NCI-H2196 (cell line): Measurements from ENCODE around the gene USH1G.
"Not testable (repeated sequence)": the region's sequence is repeated elsewhere in the genome, so short reads cannot be mapped to it uniquely, and the experiment has no call there.

ENCODE experiments used
- DNase-seq: peaks from one replicate; lab custom pipeline; 2025; ENCODE audit not compliant: unreplicated experiment; lab: John Stamatoyannopoulos, UW

Gene USH1G

GRCh38 chr17:74922694-74923537, at the start of gene USH1G:
Gene USH1G (minus strand): TSS chr17:74923255. CDS start chr17:74923073, 182 bp downstream.
- DNase-seq, result peak; percentile 28

DNA sequence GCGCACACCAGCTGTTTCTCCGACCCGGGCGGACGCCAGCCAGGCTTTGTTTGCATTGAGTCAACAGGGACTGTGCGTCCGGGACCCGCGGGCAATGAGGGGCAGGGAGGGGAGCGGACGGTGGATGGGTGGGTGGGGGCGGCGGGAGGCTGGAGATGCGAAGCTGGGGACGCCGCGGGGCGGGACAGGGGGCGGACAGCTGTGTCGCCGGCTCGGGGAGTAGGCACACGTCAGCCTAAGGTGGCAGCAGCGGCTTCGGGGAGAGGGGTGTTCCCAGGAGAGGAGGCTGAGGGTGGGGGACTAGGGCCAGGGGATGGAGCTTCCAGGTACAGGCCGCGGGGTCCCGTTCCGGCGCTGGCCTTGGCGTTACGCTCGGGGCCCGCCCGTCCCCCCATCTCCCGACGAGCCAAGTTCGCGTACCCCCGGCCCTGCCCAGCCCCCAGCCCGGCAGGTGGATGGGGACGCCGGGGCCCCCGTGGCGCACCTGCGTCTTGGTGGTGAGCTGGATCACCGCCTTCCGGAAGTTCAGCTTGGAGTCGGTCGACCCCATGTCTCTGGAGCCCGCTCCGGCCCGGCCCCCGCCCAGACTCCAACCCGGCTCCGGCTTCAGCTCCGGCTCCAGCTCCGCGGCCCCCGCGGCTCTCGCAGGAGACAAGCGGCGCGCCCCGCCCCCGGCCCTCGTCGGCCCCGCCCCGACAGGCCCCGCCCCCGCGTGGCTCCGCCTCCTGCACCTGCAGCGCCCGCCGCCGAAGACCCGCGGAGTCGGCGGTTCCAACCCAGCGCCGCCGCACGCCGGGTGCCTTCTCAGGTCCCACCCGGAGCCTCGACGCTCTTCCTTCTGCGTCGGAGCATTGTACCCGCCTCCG, 49.3 kb upstream of the USH1G start, which contains the start of gene HID1:
TSS of gene HID1 (minus strand) at position 653 of the 866 bp plus-strand sequence. CDS start at position 550, 103 bp downstream.
- DNase-seq, result peak; percentile 77

- DNase-seq, result no peak
These were observed 48.7 kb upstream of the USH1G start for GRCh38 chr17:74971842-74972106.

DNA sequence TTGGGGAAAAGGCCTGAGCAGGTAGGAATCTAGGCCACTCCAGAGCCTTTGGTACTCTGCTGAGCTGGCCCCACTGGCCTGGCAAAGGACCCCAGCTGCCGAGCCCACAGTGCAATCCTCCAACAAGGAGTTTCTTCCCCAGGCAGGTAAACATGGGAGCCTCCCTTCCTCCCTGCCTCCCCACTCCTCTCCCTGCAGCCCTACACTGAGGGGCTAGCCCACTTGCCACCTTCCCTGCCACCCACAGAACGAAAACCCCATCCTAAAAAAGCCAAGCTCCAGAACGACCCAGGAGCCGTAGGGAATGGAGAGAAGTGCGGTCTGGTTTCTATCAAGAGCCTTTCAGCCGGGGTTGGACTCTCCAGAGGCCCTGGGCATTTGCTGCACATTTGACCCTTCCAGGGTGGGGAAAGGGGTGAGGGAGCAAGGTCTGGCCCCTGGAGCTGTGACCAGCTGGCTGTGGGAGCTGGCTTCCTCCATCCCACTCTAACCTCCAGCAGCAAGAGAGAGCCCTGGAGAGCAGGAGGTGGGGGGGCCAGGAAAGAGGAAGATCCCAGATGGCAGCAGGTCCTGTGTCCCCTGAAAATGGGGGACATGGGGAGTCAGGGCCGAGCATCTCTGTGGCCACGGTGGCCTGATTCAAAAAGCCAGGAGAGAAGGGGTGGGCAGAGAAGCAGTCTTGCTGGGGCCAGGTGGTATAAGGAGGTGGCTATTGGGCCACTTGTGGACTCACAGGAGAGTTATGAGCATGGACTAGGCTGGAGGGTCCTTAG, 48.2 kb upstream of the USH1G start:
- no peak for DNase-seq

- DNase-seq, result no peak
These were observed 47.3 kb upstream of the USH1G start for GRCh38 chr17:74970395-74970794.

- not testable (repeated sequence) for DNase-seq
These were observed 46.4 kb upstream of the USH1G start for GRCh38 chr17:74969501-74969900.

DNA sequence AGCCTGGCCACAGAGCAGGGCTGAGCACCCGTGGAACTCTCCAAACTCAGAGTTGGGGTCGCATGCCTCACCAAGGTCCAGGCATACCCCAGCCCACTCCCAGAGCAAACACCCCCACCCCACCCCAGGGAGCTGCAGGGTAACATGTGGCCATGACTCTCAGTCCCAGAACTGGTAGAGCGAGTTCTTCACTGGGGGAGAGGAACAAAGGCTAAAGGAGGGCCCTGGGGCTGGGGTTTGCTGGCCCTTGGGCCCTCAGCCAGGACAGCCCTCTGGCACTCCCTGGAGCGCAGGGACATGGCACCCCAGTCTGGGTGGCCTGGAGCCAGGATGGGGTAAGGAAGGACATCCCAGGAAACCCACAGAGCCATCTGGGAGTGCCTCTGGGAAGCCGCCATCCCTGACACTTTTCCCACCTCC, 45.3 kb upstream of the USH1G start:
- DNase-seq, result peak; percentile 48

- DNase-seq, result no peak
These were observed 42.0 kb upstream of the USH1G start for GRCh38 chr17:74964988-74965622.

- DNase-seq, result no peak
These were observed 41.2 kb upstream of the USH1G start for GRCh38 chr17:74964246-74964761.

GRCh38 chr17:74963656-74964055, 40.6 kb upstream of the USH1G start:
- no peak for DNase-seq

GRCh38 chr17:74962622-74963394, 39.8 kb upstream of the USH1G start:
- no peak for DNase-seq

- DNase-seq, result peak; percentile 90
These were observed 38.7 kb upstream of the USH1G start for GRCh38 chr17:74961657-74962350.

GRCh38 chr17:74960570-74961342, 37.7 kb upstream of the USH1G start:
- DNase-seq, result no peak

DNA sequence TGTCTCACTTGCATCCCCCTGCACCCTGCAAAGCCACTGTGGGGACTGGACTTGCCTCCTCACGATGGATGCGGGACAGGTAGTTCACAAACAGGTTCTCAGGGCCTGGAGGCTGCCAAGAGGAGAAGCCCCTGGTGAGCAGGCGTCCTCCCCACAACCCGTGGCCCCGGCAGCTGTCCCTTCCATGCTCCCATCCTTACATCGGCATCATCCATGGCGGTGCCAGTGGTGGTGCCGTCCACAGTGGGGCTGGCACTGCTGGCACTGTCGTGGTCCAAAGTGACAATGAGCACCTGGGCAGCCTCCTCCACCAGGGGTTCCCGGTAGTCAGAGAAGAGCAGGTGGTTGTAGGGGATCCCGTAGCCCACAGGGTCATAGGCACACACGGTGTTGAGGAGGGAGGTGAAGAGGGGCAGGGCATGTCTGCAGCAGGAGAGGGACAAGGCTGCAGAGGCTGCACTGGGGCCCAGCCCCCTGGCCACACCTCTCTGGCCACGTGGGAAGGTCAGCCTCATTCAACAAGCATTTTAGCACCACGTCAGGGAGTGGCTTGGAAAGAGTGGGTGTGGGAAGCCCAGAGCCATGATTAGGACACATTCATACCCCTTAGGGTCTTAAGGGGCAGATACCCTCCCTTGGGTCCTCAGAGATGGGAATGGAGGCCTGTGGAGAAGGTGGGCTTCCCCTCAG, 36.9 kb upstream of the USH1G start:
- no peak for DNase-seq

- DNase-seq, result peak; percentile 75
These were observed 35.1 kb upstream of the USH1G start for GRCh38 chr17:74957935-74958740.

DNA sequence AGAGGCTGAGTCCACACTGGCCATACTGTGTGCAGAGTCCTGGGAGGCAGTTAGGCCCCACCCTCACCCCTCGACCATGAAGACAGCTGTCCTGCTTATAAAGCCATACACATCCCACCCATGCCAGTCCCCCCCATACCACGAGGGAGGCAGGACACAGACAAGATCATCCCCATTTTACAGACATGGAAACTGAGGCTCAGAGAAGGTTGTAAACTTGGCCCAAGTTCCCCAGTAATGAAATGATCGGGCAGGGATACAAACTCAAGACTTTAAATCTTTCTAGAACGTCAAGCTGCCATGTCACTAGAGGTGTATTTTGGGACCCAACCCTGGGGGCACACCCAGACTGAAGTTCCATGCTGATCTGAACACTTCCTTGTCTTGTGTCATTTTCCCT, 33.0 kb upstream of the USH1G start:
- DNase-seq, result no peak
